NB4 (cell line): ENCODE measurements around the gene CFAP299.

Experiments used
- CTCF ChIP-seq: IDR thresholded peaks from one replicate; pipeline ENCODE4 v1.5.1; 2012; ENCODE audit warnings: low read depth, low read length
- MYC ChIP-seq: IDR thresholded peaks from 2 replicates; pipeline ENCODE4 v1.6.1; 2011; ENCODE audit warnings: low read depth, low read length
- POLR2A ChIP-seq: IDR thresholded peaks from 2 replicates; pipeline ENCODE4 v1.6.1; 2011; ENCODE audit warnings: mild to moderate bottlenecking; ENCODE audit not compliant: insufficient read length; ENCODE audit errors: extremely low read depth
- TF ChIP-seq, protein P1 (sequence below): IDR thresholded peaks from 2 replicates; pipeline ENCODE4 v1.6.1; 2011; ENCODE audit warnings: low read depth, low read length

- no peak for TF ChIP-seq CTCF
- TF ChIP-seq, protein P1, sequence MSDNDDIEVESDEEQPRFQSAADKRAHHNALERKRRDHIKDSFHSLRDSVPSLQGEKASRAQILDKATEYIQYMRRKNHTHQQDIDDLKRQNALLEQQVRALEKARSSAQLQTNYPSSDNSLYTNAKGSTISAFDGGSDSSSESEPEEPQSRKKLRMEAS: no peak
- no peak for TF ChIP-seq POLR2A
- no peak for TF ChIP-seq MYC
These were observed 204.8 kb downstream of the CFAP299 start for GRCh38 chr4:80540349-80540748.
